GM21381 (cell line): ENCODE data around the gene MEST.
"Not testable (repeated sequence)": the region's sequence is repeated elsewhere in the genome, so short reads cannot be mapped to it uniquely, and the experiment has no call there.

Source experiments
- ATAC-seq: cut with Tn5 transposase; IDR thresholded peaks from one replicate; pipeline ENCODE4 v1.9.1; 2021; ENCODE audit warnings: mild to moderate bottlenecking, moderate library complexity; ENCODE audit not compliant: unreplicated experiment

MEST gene

DNA sequence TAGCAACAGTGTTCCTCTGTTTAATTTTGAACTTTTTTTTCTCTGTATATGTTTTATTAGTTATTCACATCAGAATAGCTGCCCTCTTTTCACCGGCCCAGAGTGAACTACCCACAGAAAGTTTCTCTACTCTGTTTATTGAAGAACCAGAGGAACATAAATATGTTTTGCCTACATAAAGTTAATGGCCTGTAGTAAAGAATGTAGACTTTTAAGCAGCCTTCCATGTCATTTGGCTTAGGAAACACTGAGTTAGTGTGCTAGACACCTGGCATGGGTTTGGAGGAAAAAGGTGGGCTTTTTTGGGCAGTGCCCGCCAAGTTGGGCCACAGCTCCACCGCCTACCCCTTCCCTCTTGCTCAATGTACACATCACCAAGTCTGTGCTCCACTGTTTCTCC, 8.9 kb upstream of the MEST start:
- no peak for ATAC-seq

DNA sequence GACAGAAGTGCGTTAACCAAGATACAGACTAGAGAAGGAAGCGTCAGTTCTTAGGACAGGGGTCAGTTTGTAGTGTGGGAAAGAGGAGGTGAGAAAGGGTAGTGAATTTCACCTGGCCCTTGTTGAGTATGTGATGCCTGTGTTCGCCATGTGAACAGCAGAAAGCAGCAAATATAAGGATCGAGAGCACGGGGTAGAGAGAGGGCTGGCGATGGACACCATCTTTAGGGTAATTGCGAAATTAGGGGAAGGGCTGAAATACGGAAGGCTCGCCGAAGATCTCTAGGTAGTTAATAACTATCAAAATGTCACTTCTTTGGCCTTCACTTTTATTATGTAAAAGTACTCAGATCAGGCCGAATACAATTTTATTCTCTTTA, 6.2 kb upstream of the MEST start:
- no peak for ATAC-seq

GRCh38 chr7:130486114-130486953, 5.6 kb upstream of the MEST start:
- no peak for ATAC-seq

DNA sequence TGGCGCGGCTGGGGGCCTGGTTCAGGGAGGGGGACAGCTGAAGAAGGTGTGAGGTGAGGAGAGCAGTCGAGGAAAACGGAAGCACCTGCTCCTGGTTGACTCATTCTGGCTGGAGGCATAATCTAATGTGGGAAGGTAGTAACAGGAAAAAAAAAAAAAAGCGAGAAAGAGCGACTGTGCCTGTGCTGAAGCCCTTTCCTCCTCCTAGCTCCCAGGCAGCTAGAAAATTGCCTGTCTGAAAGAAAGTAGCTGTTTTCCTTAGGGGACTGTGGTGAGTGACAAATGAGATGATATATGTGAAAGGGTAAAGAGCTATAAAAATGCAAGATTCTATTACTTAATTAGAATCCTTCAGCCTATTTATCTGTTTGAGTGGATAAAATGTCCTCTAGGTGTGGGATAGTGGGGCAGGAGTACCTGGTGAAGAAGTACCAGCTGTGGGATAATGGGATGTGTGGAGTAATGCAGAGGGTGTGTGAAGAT, 4.9 kb upstream of the MEST start:
- no peak for ATAC-seq

GRCh38 chr7:130488392-130489139, 3.3 kb upstream of the MEST start:
- no peak for ATAC-seq

DNA sequence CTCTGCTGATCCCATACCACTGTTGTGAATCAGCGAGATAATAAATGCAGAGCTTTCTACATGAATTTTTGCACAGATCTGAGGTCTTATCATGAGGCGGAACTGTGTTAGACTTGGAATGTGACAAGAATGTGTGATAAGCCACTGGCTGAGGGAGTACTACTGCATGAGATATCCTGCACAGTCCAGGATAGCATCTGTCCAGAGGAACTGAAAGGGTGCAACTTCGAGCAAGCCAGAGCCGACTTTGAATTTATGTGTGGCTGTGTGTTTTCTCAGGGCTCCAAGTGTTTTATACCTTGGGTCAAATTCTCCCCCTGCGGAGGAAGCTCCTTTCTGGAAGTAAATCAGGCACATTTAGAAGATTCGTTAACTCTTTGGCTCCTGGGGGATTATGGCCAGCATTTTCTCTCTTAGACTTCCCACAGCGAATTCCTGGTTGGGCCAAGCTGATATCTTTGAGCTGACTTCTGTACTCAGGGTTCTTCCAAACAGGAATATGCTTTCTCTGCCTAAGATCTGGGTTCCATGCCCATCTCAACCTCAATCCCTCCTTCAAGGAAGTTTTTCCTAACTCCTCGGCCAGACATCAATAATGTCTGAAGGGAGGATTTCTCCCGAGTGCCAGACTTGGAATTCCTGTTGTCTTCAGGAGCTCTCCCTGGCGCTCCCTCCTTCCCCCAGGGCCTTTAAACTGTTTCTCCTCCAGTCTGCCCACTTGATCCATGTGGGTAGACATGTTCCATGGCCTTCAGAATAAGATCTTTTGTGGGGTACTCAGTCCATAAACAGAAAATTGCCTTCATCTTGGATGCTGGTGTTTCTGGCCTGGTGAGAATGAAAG, 2.5 kb upstream of the MEST start:
- ATAC-seq: no peak

GRCh38 chr7:130490311-130490791, 1.5 kb upstream of the MEST start:
- ATAC-seq: no peak

GRCh38 chr7:130490888-130491804, 739 bp upstream of the MEST start:
- ATAC-seq: no peak

- no peak for ATAC-seq
Measured at GRCh38 chr7:130492523-130493274, 814 bp downstream of the MEST start.

GRCh38 chr7:130493275-130493873, 1.5 kb downstream of the MEST start:
- no peak for ATAC-seq

GRCh38 chr7:130494431-130494858, 2.6 kb downstream of the MEST start:
- no peak for ATAC-seq

DNA sequence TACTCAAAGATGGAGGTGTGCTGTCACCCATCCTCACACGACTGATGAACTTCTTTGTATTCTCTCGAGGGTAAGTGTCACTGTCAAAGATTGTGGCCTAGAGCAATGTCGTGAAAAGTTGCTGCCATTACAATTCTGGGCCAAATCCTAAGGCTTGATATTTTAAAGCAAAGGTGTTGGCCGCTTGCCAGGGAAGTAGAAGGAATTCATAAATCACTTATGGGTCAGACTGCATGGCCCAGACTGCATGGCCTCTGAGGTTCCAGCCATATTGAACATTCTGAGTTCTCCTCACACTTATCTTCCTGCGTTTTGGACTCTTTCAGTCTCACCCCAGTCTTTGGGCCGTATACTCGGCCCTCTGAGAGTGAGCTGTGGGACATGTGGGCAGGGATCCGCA, 8.6 kb downstream of the MEST start:
- ATAC-seq: no peak

DNA sequence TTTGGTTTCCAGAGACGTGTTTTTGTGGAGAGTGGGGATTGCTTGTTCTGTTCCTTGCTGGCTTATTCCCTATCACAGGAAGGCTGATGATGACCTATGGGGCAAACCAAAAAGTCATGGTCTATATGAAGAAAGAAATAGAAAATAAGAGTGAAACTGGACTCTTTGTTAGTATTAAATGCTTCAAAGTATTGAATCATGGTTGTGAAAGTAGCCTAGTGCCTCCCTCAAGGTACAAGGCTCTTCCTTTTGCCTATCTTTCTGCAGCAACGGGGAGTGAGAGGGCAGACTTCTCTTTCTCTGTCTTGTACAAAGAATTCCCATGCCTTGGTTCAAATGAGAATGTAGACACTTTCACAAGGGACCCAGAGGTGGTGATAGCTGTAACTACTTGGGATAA, 9.0 kb downstream of the MEST start:
- ATAC-seq: no peak

DNA sequence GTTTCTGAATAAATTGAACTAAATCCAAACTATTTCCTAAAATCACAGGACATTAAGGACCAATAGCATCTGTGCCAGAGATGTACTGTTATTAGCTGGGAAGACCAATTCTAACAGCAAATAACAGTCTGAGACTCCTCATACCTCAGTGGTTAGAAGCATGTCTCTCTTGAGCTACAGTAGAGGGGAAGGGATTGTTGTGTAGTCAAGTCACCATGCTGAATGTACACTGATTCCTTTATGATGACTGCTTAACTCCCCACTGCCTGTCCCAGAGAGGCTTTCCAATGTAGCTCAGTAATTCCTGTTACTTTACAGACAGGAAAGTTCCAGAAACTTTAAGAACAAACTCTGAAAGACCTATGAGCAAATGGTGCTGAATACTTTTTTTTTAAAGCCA, 13.9 kb downstream of the MEST start:
- no peak for ATAC-seq

GRCh38 chr7:130506358-130506757, 14.5 kb downstream of the MEST start:
- ATAC-seq: no peak

GRCh38 chr7:130512038-130512437, 20.2 kb downstream of the MEST start:
- ATAC-seq: not testable (repeated sequence)

- no peak for ATAC-seq
Measured at GRCh38 chr7:130513447-130513846, 21.6 kb downstream of the MEST start.

DNA sequence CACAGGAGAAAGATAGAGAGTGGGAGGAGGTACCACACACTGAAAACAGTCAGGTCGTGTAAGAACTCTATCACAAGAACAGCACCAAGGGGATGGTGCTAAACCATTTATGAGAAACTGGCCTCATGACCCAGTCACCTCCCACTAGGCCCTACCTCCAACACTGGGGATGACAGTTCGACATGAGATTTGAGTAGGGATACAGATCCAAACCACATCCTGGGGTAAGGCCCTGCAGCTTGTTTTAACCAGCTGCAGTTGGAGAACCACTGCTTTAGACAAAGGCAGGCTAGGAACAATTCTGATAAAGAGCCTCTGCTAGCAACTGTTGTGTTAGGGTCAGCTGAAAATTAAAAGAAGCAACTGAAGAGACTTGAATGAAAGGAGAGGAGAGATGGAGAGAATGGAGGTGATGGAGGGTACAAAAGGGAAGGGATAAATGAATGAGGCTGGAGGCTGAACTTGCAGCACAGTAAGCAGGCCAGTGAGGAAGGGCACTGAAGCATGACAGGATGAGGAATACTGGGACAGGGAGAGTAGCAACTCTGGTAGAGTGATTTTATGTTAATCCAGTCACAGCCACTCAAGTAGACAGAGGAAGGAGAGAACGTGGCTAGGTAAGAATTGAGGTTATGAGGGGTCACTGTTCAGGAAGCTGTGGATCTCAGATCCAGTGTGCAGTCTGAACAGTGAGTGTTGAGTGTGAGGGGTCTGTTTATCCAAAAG, 23.6 kb downstream of the MEST start:
- no peak for ATAC-seq
